HepG2 (cell line): ENCODE results near the gene TMEM151A. TPM values are rescaled to one million over a fixed set of nuclear protein-coding genes. Genes with fewer than 3 reads are reported as not detected.
A peak's percentile ranks its signal among the peaks of the same experiment; 100 is the strongest.

Experiments
- ATF5 ChIP-seq: sonication (generic); formaldehyde crosslinking; IDR thresholded peaks from 2 replicates; pipeline ENCODE4 v1.4.0; 2020; ENCODE audit warnings: mild to moderate bottlenecking, low read depth, missing genetic modification reagents
- CHD4 ChIP-seq: fragments of 200-600 bp; sonication (generic); IDR thresholded peaks from 2 replicates; pipeline ENCODE4 v1.7.0; 2017; ENCODE audit warnings: mild to moderate bottlenecking, low read length, borderline replicate concordance
- ELF1 ChIP-seq: sonication (generic); formaldehyde crosslinking; IDR thresholded peaks from 2 replicates; pipeline ENCODE4 v1.4.0; 2020; ENCODE audit warnings: missing genetic modification reagents
- HMGA1 ChIP-seq: sonication (generic); formaldehyde crosslinking; conservative IDR thresholded peaks from 2 replicates; pipeline ENCODE4 v1.4.0; 2020; ENCODE audit warnings: missing genetic modification reagents
- IRF1 ChIP-seq: sonication (generic); formaldehyde crosslinking; IDR thresholded peaks from 2 replicates; pipeline ENCODE4 v1.4.0; 2020; ENCODE audit warnings: low read depth, mild to moderate bottlenecking, missing genetic modification reagents
- PBX3 ChIP-seq: sonication (generic); formaldehyde crosslinking; IDR thresholded peaks from 2 replicates; pipeline ENCODE4 v1.8.1; 2023; ENCODE audit warnings: missing genetic modification reagents, inconsistent platforms, borderline replicate concordance
- POLR2AphosphoS5 ChIP-seq: IDR thresholded peaks from 2 replicates; pipeline ENCODE4 v1.6.1; 2012; ENCODE audit warnings: low read depth, low read length
- RFXAP ChIP-seq: sonication (generic); formaldehyde crosslinking; IDR thresholded peaks from 2 replicates; pipeline ENCODE4 v1.4.0; 2020; ENCODE audit warnings: missing genetic modification reagents, borderline replicate concordance
- TFAP4 ChIP-seq: sonication (generic); IDR thresholded peaks from 2 replicates; pipeline ENCODE4 v1.6.1; 2016; ENCODE audit warnings: low read depth, borderline replicate concordance
- ZBED4 ChIP-seq: sonication (generic); formaldehyde crosslinking; IDR thresholded peaks from 2 replicates; pipeline ENCODE4 v1.4.0; 2020; ENCODE audit warnings: missing genetic modification reagents, borderline replicate concordance
- ZBTB20 ChIP-seq: sonication (generic); formaldehyde crosslinking; IDR thresholded peaks from 2 replicates; pipeline ENCODE4 v1.8.1; 2023; ENCODE audit warnings: missing genetic modification reagents, low read depth, mild to moderate bottlenecking, borderline replicate concordance
- ZFP82 ChIP-seq: sonication (generic); formaldehyde crosslinking; IDR thresholded peaks from 2 replicates; pipeline ENCODE4 v1.5.1; 2020; ENCODE audit warnings: mild to moderate bottlenecking, missing genetic modification reagents, borderline replicate concordance
- ZFY ChIP-seq: sonication (generic); formaldehyde crosslinking; IDR thresholded peaks from 2 replicates; pipeline ENCODE4 v1.4.0; 2020; ENCODE audit warnings: missing genetic modification reagents
- ZNF383 ChIP-seq: sonication (generic); formaldehyde crosslinking; IDR thresholded peaks from 2 replicates; pipeline ENCODE4 v1.4.0; 2020; ENCODE audit warnings: missing genetic modification reagents, mild to moderate bottlenecking, borderline replicate concordance
- ZNF484 ChIP-seq: sonication (generic); formaldehyde crosslinking; IDR thresholded peaks from 2 replicates; pipeline ENCODE4 v1.5.1; 2020; ENCODE audit warnings: mild to moderate bottlenecking, low read depth, missing genetic modification reagents, borderline replicate concordance
- ZNF510 ChIP-seq: sonication (generic); formaldehyde crosslinking; IDR thresholded peaks from 2 replicates; pipeline ENCODE4 v1.4.0; 2020; ENCODE audit warnings: low read depth, mild to moderate bottlenecking, missing genetic modification reagents
- ZNF546 ChIP-seq: sonication (generic); formaldehyde crosslinking; conservative IDR thresholded peaks from 2 replicates; pipeline ENCODE4 v1.8.1; 2023; ENCODE audit warnings: mild to moderate bottlenecking, missing genetic modification reagents
- ZNF740 ChIP-seq: sonication (generic); formaldehyde crosslinking; IDR thresholded peaks from 2 replicates; pipeline ENCODE4 v1.4.0; 2020; ENCODE audit warnings: missing genetic modification reagents
- polyA plus RNA-seq, 8 experiments: library from polyadenylated mRNA; depleted of rRNA in 3 of 8; stranded (reverse) in 7 of 8; unstranded in 1 of 8; fragments of >200 nt; fragmentation: Illumina TruSeq in 4 of 8; extraction: Trizol in 4 of 8; gene quantifications; 2 replicates each; pipeline versions ENCODE4 v1.2.1 to v1.2.3, GENCODE V29; 2011 to 2016; ENCODE audit warnings: low read depth in 4 of 8, missing spikeins in 1 of 8, mixed read lengths in 1 of 8; ENCODE audit not compliant: insufficient read depth in 1 of 8
- total RNA-seq, 5 experiments: library from RNA; depleted of rRNA; stranded (reverse); fragments of >200 nt; fragmentation: Illumina TruSeq; extraction: Trizol; gene quantifications; 2 replicates each; pipeline ENCODE4 v1.2.3, GENCODE V29; 2016; ENCODE audit warnings: low read depth in 1 of 5

TMEM151A gene
- total and polyA plus RNA-seq, 2 of the 13 experiments (the other 11 are each of a cell fraction or from before 2014, with no cell fraction given), result 0.18 to 0.33 TPM

GRCh38 chr11:66312549-66313320, 21.0 kb downstream of the TMEM151A start (continued):
- TF ChIP-seq ZNF740 (CRISPR knock-in tag), result no peak
- peak; percentile 16; the same call in 1 of the 2 replicates for TF ChIP-seq RFXAP
- TF ChIP-seq IRF1, result no peak
- peak; percentile 40; the same call in 1 of the 2 replicates for TF ChIP-seq TFAP4
- peak; percentile 87; the same call in 1 of the 2 replicates for TF ChIP-seq ZFP82 (CRISPR knock-in tag)
- TF ChIP-seq HMGA1 (CRISPR knock-in tag), result no peak
- TF ChIP-seq ZFY (CRISPR knock-in tag), result peak; percentile 82
- TF ChIP-seq CHD4, result no peak
- TF ChIP-seq ELF1, result no peak
- TF ChIP-seq POLR2AphosphoS5, result peak; percentile 62
- TF ChIP-seq ZNF510 (CRISPR knock-in tag), result no peak; the same call in 1 of the 2 replicates
- no peak for TF ChIP-seq ZNF546 (CRISPR knock-in tag)
- no peak for TF ChIP-seq ZBTB20
- TF ChIP-seq PBX3 (CRISPR knock-in tag), result no peak; the same call in 1 of the 2 replicates
- TF ChIP-seq ZBED4, result 0 out of 2 replicates have a peak, but pooled peaks have one; percentile 0
- no peak for TF ChIP-seq ZNF484 (CRISPR knock-in tag)
- no peak for TF ChIP-seq ATF5 (CRISPR knock-in tag)
- TF ChIP-seq ZNF383 (CRISPR knock-in tag), result 0 out of 2 replicates have a peak, but pooled peaks have one; percentile 34
